ENCODE measurements around the gene TAL1. TPM values are rescaled to one million over a fixed set of nuclear protein-coding genes. Genes with fewer than 3 reads are reported as not detected.
"Not testable (repeated sequence)": the region's sequence is repeated elsewhere in the genome, so short reads cannot be mapped to it uniquely, and the experiment has no call there.

Gene TAL1
- total and polyA plus RNA-seq, 2 of the 13 experiments (the other 11 are each of a cell fraction or from before 2014, with no cell fraction given) = 0.05 TPM; not detected in 1

GRCh38 chr1:47205918-47206317 is 26.1 kb downstream of the TAL1 start (continued):
- no peak for TF ChIP-seq ZBTB10 (CRISPR knock-in tag; IDR thresholded peaks at IDR 0.05; ENCODE audit: borderline replicate concordance)
- TF ChIP-seq ZFP36L1 (CRISPR knock-in tag; IDR thresholded peaks at IDR 0.05) = no peak
- TF ChIP-seq NR1H2 (CRISPR knock-in tag; IDR thresholded peaks at IDR 0.05; ENCODE audit: borderline replicate concordance, low read depth) = no peak
- no peak for TF ChIP-seq ZNF678 (CRISPR knock-in tag; IDR thresholded peaks at IDR 0.05)

- H3K79me2 ChIP-seq (ENCODE audit: insufficient read depth, low read length); H3K27ac ChIP-seq (ENCODE audit: extremely low read length, insufficient read depth, low read length); H4K20me1 ChIP-seq (ENCODE audit: insufficient read depth, low read length); ATAC-seq; H3K9ac ChIP-seq (ENCODE audit: insufficient read depth, low read depth, low read length); BruUV-seq (replicated peaks); H3K9me3 ChIP-seq (ENCODE audit: low read length); H3K4me2 ChIP-seq (ENCODE audit: low read depth, low read length); H3K4me1 ChIP-seq (ENCODE audit: insufficient read depth, low read length); in situ Hi-C loops (cut with HindIII; ENCODE audit: extremely low pct_ligation_motif_present, low pct_unique_long_range_greater_than_20kb); POLR2A ChIA-PET; H3K36me3 ChIP-seq (replicated peaks in 1 of 2; ENCODE audit: control insufficient read depth in 1 of 2, insufficient read depth in 2 of 2, low read length in 2 of 2); FAIRE-seq; DNase-seq (ENCODE audit: low spot score); H3K4me3 ChIP-seq (replicated peaks in 1 of 3; ENCODE audit: insufficient read depth in 1 of 3, low read depth in 2 of 3, low read length in 3 of 3); intact Hi-C loops (cut with micrococcal nuclease; ENCODE audit: unreplicated experiment); H2AFZ ChIP-seq (ENCODE audit: low read length); CTCF ChIA-PET (ENCODE audit: low intra/inter-chr PET ratio, low total read pairs): not testable (repeated sequence)
- H3K27me3 ChIP-seq (ENCODE audit: control insufficient read depth in 1 of 2, insufficient read depth in 2 of 2, low read length in 2 of 2) = peaks cover 4 to 21% of the 10 kb centered on the region in 2 experiments; a peak in 3 of 5 replicates
- 0% methylated on average over 2 of the region's 2 CpGs for WGBS (ENCODE audit: low lambda C conversion rate)
These were observed 28.5 kb downstream of the TAL1 start for GRCh38 chr1:47203504-47203903.
